Liver (tissue), 9 donors: Measurements from ENCODE around the gene TBC1D3B. TPM values are rescaled to one million over a fixed set of nuclear protein-coding genes. Genes with fewer than 3 reads are reported as not detected.

Experiments
- DNase-seq: peaks from one replicate; pipeline ENCODE4 v3.0.0-alpha.2; 2017; ENCODE audit warnings: low spot score
- H3K27ac ChIP-seq, 2 donors: one replicate each; pipeline ENCODE4 v1.7.0; 2013; ENCODE audit warnings: inconsistent platforms in 2 of 2, low read length in 2 of 2, control low read depth in 1 of 2, low read depth in 1 of 2, mild to moderate bottlenecking in 1 of 2
- H3K27me3 ChIP-seq, 4 donors: one replicate each; pipeline versions ENCODE4 v1.6.1 to v1.7.0; 2013; ENCODE audit warnings: low read length in 3 of 4, inconsistent platforms in 1 of 4, mild to moderate bottlenecking in 1 of 4, moderate library complexity in 1 of 4; ENCODE audit not compliant: control insufficient read depth in 4 of 4, insufficient read depth in 4 of 4
- H3K36me3 ChIP-seq, 4 donors: one replicate each; pipeline versions ENCODE4 v1.6.1 to v1.7.0; 2013; ENCODE audit warnings: low read length in 3 of 4, mild to moderate bottlenecking in 3 of 4, low read depth in 1 of 4, moderate library complexity in 1 of 4; ENCODE audit not compliant: control insufficient read depth in 4 of 4, insufficient read depth in 3 of 4
- H3K4me1 ChIP-seq, 4 donors: one replicate each; pipeline versions ENCODE4 v1.6.1 to v1.7.0; 2013; ENCODE audit warnings: low read length in 3 of 4, mild to moderate bottlenecking in 3 of 4, moderate library complexity in 1 of 4; ENCODE audit not compliant: control insufficient read depth in 4 of 4, insufficient read depth in 4 of 4
- H3K4me3 ChIP-seq, 3 donors: one replicate each; pipeline versions ENCODE4 v1.6.1 to v1.7.0; 2013; ENCODE audit warnings: low read length in 3 of 3, control low read depth in 1 of 3, low read depth in 1 of 3, mild to moderate bottlenecking in 1 of 3
- H3K9ac ChIP-seq, 2 donors: one replicate each; pipeline ENCODE4 v1.7.0; 2013; ENCODE audit warnings: low read length in 2 of 2, mild to moderate bottlenecking in 2 of 2, moderate library complexity in 2 of 2, control low read depth in 1 of 2, low read depth in 1 of 2
- H3K9me3 ChIP-seq, 4 donors: one replicate each; pipeline versions ENCODE4 v1.6.1 to v1.7.0; 2013; ENCODE audit warnings: low read length in 3 of 4; ENCODE audit not compliant: control insufficient read depth in 4 of 4
- ATF3 ChIP-seq: IDR thresholded peaks from 2 replicates; pipeline ENCODE4 v1.6.1; 2016; ENCODE audit warnings: antibody characterized with exemption
- CTCF ChIP-seq: fragments of 150-350 bp; IDR thresholded peaks from 2 replicates; pipeline ENCODE4 v1.5.1; 2017; ENCODE audit warnings: improper control_type of control experiment, low read depth, low read length; ENCODE audit not compliant: missing input control
- EGR1 ChIP-seq, 2 donors: IDR thresholded peaks; 2 replicates each; pipeline ENCODE4 v1.6.1; 2016 to 2018; ENCODE audit warnings: antibody characterized with exemption in 2 of 2, low read depth in 2 of 2
- FOXA1 ChIP-seq: IDR thresholded peaks from 2 replicates; pipeline ENCODE4 v1.6.1; 2016; ENCODE audit warnings: antibody characterized with exemption
- FOXA2 ChIP-seq: IDR thresholded peaks from 2 replicates; pipeline ENCODE4 v1.6.1; 2016; ENCODE audit warnings: antibody characterized with exemption
- GABPA ChIP-seq, 2 donors: IDR thresholded peaks in 1 of 2; conservative IDR thresholded peaks in 1 of 2; 2 replicates each; pipeline ENCODE4 v1.6.1; 2016; ENCODE audit warnings: antibody characterized with exemption in 2 of 2, mild to moderate bottlenecking in 1 of 2, moderate library complexity in 1 of 2
- HNF4A ChIP-seq, 2 donors: conservative IDR thresholded peaks; 2 replicates each; pipeline ENCODE4 v1.6.1; 2016; ENCODE audit warnings: antibody characterized with exemption in 2 of 2, mild to moderate bottlenecking in 2 of 2
- HNF4G ChIP-seq: IDR thresholded peaks from 2 replicates; pipeline ENCODE4 v1.6.1; 2016; ENCODE audit warnings: antibody characterized with exemption
- JUND ChIP-seq, 2 donors: IDR thresholded peaks; 2 replicates each; pipeline ENCODE4 v1.6.1; 2016; ENCODE audit warnings: antibody characterized with exemption in 2 of 2
- RAD21 ChIP-seq, 2 donors: IDR thresholded peaks; 2 replicates each; pipeline ENCODE4 v1.6.1; 2016; ENCODE audit warnings: antibody characterized with exemption in 2 of 2, mild to moderate bottlenecking in 2 of 2
- RXRA ChIP-seq, 2 donors: IDR thresholded peaks; 2 replicates each; pipeline ENCODE4 v1.6.1; 2017 to 2018; ENCODE audit warnings: antibody characterized with exemption in 2 of 2, mild to moderate bottlenecking in 1 of 2
- SP1 ChIP-seq: IDR thresholded peaks from 2 replicates; pipeline ENCODE4 v1.6.1; 2018; ENCODE audit warnings: antibody characterized with exemption, mild to moderate bottlenecking
- TAF1 ChIP-seq: conservative IDR thresholded peaks from 2 replicates; pipeline ENCODE4 v1.6.1; 2016; ENCODE audit warnings: antibody characterized with exemption, mild to moderate bottlenecking
- YY1 ChIP-seq: IDR thresholded peaks from 2 replicates; pipeline ENCODE4 v1.6.1; 2016; ENCODE audit warnings: antibody characterized with exemption, mild to moderate bottlenecking
- WGBS: extraction: QIAGEN DNeasy Blood & Tissue Kit; methylation state at CpG from one replicate; pipeline ENCODE4 v1.1.7; 2013; 5-methylcytosine and 5-hydroxymethylcytosine counted together
- polyA plus RNA-seq, 2 donors: library from polyadenylated mRNA; stranded (reverse) in 1 of 2; unstranded in 1 of 2; fragments of 200-250 nt in 1 of 2; fragments of >200 nt in 1 of 2; fragmentation: Nextera tagmentation in 1 of 2; extraction: Ambion mirVana in 1 of 2; gene quantifications; one replicate each; pipeline versions ENCODE4 v1.2.1 to v1.2.3, GENCODE V29; 2013 to 2015
- total RNA-seq, 2 donors: library from RNA; depleted of rRNA; stranded (reverse); fragments of >200 nt; gene quantifications; one replicate each; pipeline ENCODE4 v1.2.3, GENCODE V29; 2014
- TF ChIP-seq, protein P1 (sequence below): IDR thresholded peaks from 2 replicates; pipeline ENCODE4 v1.6.1; 2016; ENCODE audit warnings: antibody characterized with exemption
- TF ChIP-seq, protein P2 (sequence below): IDR thresholded peaks from 2 replicates; pipeline ENCODE4 v1.6.1; 2016; ENCODE audit warnings: antibody characterized with exemption, mild to moderate bottlenecking
- donor health status: healthy.
- donor health status: healthy.
- donor health status: healthy.
- donor health status: healthy.
- donor health status: healthy.

TBC1D3B gene
- total and polyA plus RNA-seq, 4 donors: 0.42 to 1.8 (median 0.61) TPM

DNA sequence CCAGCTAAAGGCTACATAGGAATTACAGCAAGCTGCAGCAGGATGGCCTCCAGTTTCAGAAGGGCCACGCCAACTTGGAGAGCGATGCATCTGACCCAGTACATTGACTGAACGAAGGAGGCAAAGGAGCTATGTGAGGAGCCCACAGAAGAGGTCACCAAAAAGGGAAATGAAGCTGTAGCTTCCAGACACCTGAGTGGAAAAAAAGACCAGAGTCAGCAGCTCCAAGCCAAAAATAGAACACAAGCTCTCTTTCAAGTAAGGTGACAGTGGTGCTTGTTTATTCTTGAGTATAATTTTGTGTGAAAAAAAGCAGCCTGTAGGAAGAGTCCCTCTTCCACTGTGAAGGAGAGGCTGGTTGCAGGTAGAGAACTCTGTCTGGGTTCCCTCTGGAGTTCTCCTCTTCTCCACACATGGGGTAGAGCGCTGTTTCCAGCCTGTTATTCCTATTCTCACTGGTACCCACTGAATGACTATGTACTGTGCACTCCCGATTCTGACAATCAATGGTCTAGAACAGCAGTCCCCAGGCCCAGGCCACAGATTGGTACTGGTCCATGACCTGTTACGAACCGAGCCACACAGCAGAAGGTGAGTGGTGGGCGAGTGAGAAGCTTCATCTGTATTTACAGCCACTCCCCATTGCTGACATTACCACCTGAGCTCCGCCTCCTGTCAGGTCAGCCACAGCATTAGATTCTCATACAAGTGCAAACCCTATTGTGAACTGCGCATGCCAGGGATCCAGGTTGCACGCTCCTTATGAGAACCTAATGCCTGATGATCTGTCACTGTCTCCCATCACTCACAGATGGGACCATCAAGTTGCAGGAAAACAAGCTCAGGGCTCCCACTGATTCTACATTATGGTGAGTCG, 57.7 kb downstream of the TBC1D3B start:
- no peak for DNase-seq
- H3K27ac ChIP-seq: no peak overlapping the region
- WGBS: 96% methylated on average over 12 of the region's 12 CpGs
- H3K36me3 ChIP-seq: no peaks in the 10 kb centered on the region
- no peak overlapping the region for H3K4me3 ChIP-seq
- H3K9ac ChIP-seq: no peak overlapping the region
- peaks cover 0 to 2% (median 0%) of the 10 kb centered on the region in 4 donors for H3K4me1 ChIP-seq
- TF ChIP-seq RXRA (IDR thresholded peaks at IDR 0.05): no peak
- no peak for TF ChIP-seq FOXA2
- no peak for TF ChIP-seq RAD21 (IDR thresholded peaks at IDR 0.05)
- no peak for TF ChIP-seq SP1
- TF ChIP-seq JUND (IDR thresholded peaks at IDR 0.05): no peak
- TF ChIP-seq HNF4A (conservative IDR thresholded peaks at IDR 0.05): no peak
- TF ChIP-seq, protein P1, sequence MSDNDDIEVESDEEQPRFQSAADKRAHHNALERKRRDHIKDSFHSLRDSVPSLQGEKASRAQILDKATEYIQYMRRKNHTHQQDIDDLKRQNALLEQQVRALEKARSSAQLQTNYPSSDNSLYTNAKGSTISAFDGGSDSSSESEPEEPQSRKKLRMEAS: no peak
- no peak for TF ChIP-seq EGR1 (IDR thresholded peaks at IDR 0.05; ENCODE audit: low read depth in 2 of 2)
- TF ChIP-seq YY1: no peak
- no peak for TF ChIP-seq GABPA (IDR thresholded peaks at IDR 0.05 in 1 of 2, conservative IDR thresholded peaks at IDR 0.05 in 1 of 2)
- no peak for TF ChIP-seq CTCF
- TF ChIP-seq FOXA1: no peak
- TF ChIP-seq, protein P2, sequence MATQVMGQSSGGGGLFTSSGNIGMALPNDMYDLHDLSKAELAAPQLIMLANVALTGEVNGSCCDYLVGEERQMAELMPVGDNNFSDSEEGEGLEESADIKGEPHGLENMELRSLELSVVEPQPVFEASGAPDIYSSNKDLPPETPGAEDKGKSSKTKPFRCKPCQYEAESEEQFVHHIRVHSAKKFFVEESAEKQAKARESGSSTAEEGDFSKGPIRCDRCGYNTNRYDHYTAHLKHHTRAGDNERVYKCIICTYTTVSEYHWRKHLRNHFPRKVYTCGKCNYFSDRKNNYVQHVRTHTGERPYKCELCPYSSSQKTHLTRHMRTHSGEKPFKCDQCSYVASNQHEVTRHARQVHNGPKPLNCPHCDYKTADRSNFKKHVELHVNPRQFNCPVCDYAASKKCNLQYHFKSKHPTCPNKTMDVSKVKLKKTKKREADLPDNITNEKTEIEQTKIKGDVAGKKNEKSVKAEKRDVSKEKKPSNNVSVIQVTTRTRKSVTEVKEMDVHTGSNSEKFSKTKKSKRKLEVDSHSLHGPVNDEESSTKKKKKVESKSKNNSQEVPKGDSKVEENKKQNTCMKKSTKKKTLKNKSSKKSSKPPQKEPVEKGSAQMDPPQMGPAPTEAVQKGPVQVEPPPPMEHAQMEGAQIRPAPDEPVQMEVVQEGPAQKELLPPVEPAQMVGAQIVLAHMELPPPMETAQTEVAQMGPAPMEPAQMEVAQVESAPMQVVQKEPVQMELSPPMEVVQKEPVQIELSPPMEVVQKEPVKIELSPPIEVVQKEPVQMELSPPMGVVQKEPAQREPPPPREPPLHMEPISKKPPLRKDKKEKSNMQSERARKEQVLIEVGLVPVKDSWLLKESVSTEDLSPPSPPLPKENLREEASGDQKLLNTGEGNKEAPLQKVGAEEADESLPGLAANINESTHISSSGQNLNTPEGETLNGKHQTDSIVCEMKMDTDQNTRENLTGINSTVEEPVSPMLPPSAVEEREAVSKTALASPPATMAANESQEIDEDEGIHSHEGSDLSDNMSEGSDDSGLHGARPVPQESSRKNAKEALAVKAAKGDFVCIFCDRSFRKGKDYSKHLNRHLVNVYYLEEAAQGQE: no peak
- TF ChIP-seq TAF1: no peak
- no peak for TF ChIP-seq ATF3
- no peak for TF ChIP-seq HNF4G
- H3K9me3 ChIP-seq: no peaks in the 10 kb centered on the region
- no peaks in the 10 kb centered on the region for H3K27me3 ChIP-seq
